K562 (cell line): ENCODE measurements around the gene USP20. TPM values are rescaled to one million over a fixed set of nuclear protein-coding genes. Genes with fewer than 3 reads are reported as not detected.

Source experiments
- ARNT ChIP-seq, 2 experiments: fragments of 450-650 bp; IDR thresholded peaks; 2 replicates each; pipeline ENCODE4 v1.6.1; 2016; ENCODE audit warnings: mild to moderate bottlenecking in 1 of 2
- BCL6 ChIP-seq: fragments of 250-450 bp; sonication (Bioruptor Pico); IDR thresholded peaks from 2 replicates; pipeline ENCODE4 v1.4.0; 2020
- ESRRA ChIP-seq: fragments of 450-650 bp; IDR thresholded peaks from 2 replicates; pipeline ENCODE4 v1.6.1; 2014; ENCODE audit warnings: low read depth, mild to moderate bottlenecking, moderate library complexity, borderline replicate concordance
- FOXP1 ChIP-seq: sonication (generic); formaldehyde crosslinking; IDR thresholded peaks from 2 replicates; pipeline ENCODE4 v1.8.0; 2022; ENCODE audit warnings: mild to moderate bottlenecking, missing genetic modification reagents
- HOXB6 ChIP-seq: fragments of 250-450 bp; sonication (Bioruptor Pico); IDR thresholded peaks from 2 replicates; pipeline ENCODE4 v1.5.1; 2022; ENCODE audit warnings: mild to moderate bottlenecking, borderline replicate concordance
- NFYB ChIP-seq: IDR thresholded peaks from 2 replicates; pipeline ENCODE4 v1.6.1; 2011; ENCODE audit warnings: mild to moderate bottlenecking, moderate library complexity; ENCODE audit not compliant: insufficient read length; ENCODE audit errors: extremely low read depth
- NR2C1 ChIP-seq, 2 experiments: fragments of 450-650 bp; IDR thresholded peaks; 2 replicates each; pipeline ENCODE4 v1.6.1; 2017; ENCODE audit warnings: mild to moderate bottlenecking in 2 of 2, antibody characterized with exemption in 1 of 2, inconsistent platforms in 1 of 2, missing compliant biosample characterization in 1 of 2, missing genetic modification characterization in 1 of 2
- RUNX1 ChIP-seq: sonication (generic); IDR thresholded peaks from 2 replicates; pipeline ENCODE4 v1.6.1; 2016; ENCODE audit warnings: antibody characterized with exemption, low read depth
- TFE3 ChIP-seq: fragments of 450-650 bp; formaldehyde crosslinking; IDR thresholded peaks from 2 replicates; pipeline ENCODE4 v1.4.0; 2020; ENCODE audit warnings: mild to moderate bottlenecking, mixed read lengths
- polyA plus RNA-seq, 8 experiments: library from polyadenylated mRNA; depleted of rRNA in 4 of 8; stranded (reverse) in 5 of 8; unstranded in 3 of 8; fragments of >200 nt; fragmentation: Nextera tagmentation in 2 of 8; fragmentation: Illumina TruSeq in 1 of 8; extraction: Ambion mirVana in 2 of 8; extraction: Trizol in 1 of 8; gene quantifications; 2 replicates each; pipeline versions ENCODE4 v1.2.1 to v1.2.3, GENCODE V29; 2011 to 2014; ENCODE audit warnings: inconsistent platforms in 1 of 8, missing spikeins in 1 of 8
- total RNA-seq, 7 experiments: library from RNA; depleted of rRNA in 6 of 7; stranded (reverse); fragments of >200 nt in 6 of 7; fragmentation: Illumina TruSeq in 2 of 7; extraction: Trizol in 2 of 7; gene quantifications; 2 replicates each; pipeline versions ENCODE4 v1.2.1 to v1.2.3, GENCODE V29; 2011 to 2021; ENCODE audit warnings: low replicate concordance in 1 of 7
- TF ChIP-seq, protein P1 (sequence below), 2 experiments: fragments of 450-650 bp; IDR thresholded peaks; 2 replicates each; pipeline ENCODE4 v1.6.1; 2016; ENCODE audit warnings: mild to moderate bottlenecking in 2 of 2, borderline replicate concordance in 1 of 2, low read depth in 1 of 2, moderate library complexity in 1 of 2
- TF ChIP-seq, protein P2 (sequence below), 2 experiments: fragments of 450-650 bp in 1 of 2; IDR thresholded peaks; 2 replicates each; pipeline ENCODE4 v1.6.1; 2011 to 2017; ENCODE audit warnings: low read depth in 2 of 2, antibody characterized with exemption in 1 of 2, borderline replicate concordance in 1 of 2, low read length in 1 of 2, mild to moderate bottlenecking in 1 of 2, mixed read lengths in 1 of 2; ENCODE audit not compliant: control insufficient read depth in 1 of 2
- TF ChIP-seq, protein P3 (sequence below): fragments of 250-450 bp; sonication (Bioruptor Pico); IDR thresholded peaks from 2 replicates; pipeline ENCODE4 v1.9.0; 2021; ENCODE audit warnings: mild to moderate bottlenecking, inconsistent platforms

Gene USP20
- total and polyA plus RNA-seq, 9 of the 15 experiments (the other 6 are each of a cell fraction or from before 2014, with no cell fraction given), result 1.9 to 136 (median 49.1) TPM

- TF ChIP-seq TFE3 (CRISPR knock-in tag), result 0 out of 2 replicates have a peak, but pooled peaks have one; percentile 3
- TF ChIP-seq, protein P1, sequence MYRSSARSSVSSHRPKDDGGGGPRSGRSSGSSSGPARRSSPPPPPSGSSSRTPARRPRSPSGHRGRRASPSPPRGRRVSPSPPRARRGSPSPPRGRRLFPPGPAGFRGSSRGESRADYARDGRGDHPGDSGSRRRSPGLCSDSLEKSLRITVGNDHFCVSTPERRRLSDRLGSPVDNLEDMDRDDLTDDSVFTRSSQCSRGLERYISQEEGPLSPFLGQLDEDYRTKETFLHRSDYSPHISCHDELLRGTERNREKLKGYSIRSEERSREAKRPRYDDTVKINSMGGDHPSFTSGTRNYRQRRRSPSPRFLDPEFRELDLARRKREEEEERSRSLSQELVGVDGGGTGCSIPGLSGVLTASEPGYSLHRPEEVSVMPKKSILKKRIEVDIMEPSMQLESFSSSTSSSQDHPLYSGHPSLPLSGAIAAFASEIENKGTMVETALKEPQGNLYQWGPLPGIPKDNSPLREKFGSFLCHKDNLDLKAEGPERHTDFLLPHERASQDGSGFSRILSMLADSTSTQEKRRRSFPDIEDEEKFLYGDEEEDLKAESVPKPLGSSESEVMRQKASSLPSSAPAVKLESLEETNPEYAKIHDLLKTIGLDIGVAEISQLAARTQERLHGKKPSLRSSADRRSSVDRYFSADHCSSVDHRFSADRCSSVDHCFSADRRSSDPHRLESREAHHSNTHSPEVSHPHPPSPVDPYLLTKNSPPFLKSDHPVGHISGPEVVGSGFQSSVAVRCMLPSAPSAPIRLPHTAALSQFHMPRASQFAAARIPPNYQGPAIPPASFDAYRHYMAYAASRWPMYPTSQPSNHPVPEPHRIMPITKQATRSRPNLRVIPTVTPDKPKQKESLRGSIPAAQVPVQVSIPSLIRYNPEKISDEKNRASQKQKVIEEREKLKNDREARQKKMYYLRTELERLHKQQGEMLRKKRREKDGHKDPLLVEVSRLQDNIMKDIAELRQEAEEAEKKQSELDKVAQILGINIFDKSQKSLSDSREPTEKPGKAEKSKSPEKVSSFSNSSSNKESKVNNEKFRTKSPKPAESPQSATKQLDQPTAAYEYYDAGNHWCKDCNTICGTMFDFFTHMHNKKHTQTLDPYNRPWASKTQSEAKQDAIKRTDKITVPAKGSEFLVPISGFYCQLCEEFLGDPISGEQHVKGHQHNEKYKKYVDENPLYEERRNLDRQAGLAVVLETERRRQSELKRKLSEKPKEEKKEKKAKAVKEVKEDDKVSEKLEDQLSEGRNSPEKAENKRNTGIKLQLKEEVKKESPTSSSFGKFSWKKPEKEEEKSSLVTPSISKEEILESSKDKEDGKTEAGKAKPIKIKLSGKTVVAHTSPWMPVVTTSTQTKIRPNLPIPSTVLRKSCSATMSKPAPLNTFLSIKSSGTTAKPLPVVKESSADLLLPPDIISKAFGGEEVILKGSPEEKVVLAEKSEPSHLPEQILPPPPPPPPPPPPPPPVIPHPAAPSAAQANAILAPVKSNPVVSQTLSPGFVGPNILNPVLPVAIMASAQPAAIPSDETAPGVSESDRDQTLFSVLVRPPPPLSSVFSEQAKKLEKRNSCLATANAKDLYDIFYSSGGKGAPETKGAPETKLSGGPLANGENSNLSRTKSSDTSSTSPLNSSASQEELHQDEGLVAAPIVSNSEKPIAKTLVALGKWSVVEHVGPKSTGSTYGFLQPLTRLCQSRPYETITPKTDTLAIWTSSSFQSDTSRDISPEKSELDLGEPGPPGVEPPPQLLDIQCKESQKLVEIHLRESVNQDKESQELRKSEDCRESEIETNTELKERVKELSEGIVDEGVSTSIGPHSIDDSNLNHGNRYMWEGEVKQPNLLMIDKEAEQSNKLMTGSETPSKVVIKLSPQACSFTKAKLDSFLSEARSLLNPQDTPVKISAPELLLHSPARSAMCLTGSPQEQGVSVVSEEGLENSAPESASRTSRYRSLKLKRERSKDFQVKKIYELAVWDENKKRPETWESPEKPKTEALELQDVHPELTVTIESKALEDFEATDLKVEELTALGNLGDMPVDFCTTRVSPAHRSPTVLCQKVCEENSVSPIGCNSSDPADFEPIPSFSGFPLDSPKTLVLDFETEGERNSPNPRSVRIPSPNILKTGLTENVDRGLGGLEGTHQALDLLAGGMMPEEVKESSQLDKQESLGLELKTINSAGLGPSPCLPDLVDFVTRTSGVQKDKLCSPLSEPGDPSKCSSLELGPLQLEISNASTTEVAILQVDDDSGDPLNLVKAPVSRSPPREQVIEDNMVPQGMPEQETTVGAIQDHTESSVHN (IDR thresholded peaks at IDR 0.05; ENCODE audit: borderline replicate concordance in 1 of 2, low read depth in 1 of 2), result no peak
- TF ChIP-seq BCL6 (CRISPR knock-in tag), result no peak
- TF ChIP-seq ARNT (IDR thresholded peaks at IDR 0.05), result no peak
- TF ChIP-seq HOXB6 (CRISPR knock-in tag), result no peak
- TF ChIP-seq ESRRA, result no peak
- TF ChIP-seq, protein P2, sequence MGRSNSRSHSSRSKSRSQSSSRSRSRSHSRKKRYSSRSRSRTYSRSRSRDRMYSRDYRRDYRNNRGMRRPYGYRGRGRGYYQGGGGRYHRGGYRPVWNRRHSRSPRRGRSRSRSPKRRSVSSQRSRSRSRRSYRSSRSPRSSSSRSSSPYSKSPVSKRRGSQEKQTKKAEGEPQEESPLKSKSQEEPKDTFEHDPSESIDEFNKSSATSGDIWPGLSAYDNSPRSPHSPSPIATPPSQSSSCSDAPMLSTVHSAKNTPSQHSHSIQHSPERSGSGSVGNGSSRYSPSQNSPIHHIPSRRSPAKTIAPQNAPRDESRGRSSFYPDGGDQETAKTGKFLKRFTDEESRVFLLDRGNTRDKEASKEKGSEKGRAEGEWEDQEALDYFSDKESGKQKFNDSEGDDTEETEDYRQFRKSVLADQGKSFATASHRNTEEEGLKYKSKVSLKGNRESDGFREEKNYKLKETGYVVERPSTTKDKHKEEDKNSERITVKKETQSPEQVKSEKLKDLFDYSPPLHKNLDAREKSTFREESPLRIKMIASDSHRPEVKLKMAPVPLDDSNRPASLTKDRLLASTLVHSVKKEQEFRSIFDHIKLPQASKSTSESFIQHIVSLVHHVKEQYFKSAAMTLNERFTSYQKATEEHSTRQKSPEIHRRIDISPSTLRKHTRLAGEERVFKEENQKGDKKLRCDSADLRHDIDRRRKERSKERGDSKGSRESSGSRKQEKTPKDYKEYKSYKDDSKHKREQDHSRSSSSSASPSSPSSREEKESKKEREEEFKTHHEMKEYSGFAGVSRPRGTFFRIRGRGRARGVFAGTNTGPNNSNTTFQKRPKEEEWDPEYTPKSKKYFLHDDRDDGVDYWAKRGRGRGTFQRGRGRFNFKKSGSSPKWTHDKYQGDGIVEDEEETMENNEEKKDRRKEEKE (IDR thresholded peaks at IDR 0.05; ENCODE audit: borderline replicate concordance in 1 of 2, control insufficient read depth in 1 of 2, low read depth in 2 of 2, low read length in 1 of 2), result no peak
- no peak for TF ChIP-seq NFYB
- no peak for TF ChIP-seq FOXP1 (CRISPR knock-in tag)
- no peak for TF ChIP-seq RUNX1
- TF ChIP-seq, protein P3, sequence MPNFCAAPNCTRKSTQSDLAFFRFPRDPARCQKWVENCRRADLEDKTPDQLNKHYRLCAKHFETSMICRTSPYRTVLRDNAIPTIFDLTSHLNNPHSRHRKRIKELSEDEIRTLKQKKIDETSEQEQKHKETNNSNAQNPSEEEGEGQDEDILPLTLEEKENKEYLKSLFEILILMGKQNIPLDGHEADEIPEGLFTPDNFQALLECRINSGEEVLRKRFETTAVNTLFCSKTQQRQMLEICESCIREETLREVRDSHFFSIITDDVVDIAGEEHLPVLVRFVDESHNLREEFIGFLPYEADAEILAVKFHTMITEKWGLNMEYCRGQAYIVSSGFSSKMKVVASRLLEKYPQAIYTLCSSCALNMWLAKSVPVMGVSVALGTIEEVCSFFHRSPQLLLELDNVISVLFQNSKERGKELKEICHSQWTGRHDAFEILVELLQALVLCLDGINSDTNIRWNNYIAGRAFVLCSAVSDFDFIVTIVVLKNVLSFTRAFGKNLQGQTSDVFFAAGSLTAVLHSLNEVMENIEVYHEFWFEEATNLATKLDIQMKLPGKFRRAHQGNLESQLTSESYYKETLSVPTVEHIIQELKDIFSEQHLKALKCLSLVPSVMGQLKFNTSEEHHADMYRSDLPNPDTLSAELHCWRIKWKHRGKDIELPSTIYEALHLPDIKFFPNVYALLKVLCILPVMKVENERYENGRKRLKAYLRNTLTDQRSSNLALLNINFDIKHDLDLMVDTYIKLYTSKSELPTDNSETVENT (CRISPR knock-in tag), result no peak
- no peak for TF ChIP-seq NR2C1 (IDR thresholded peaks at IDR 0.05)
- TF ChIP-seq NR2C1 (tag; IDR thresholded peaks at IDR 0.05), result no peak
Measured at GRCh38 chr9:129811967-129812363, 23.3 kb upstream of the USP20 start (continued).
